ENCODE measurements around the gene ANKFY1. TPM values are rescaled to one million over a fixed set of nuclear protein-coding genes. Genes with fewer than 3 reads are reported as not detected.

Gene ANKFY1
- total RNA-seq, 3 donors from 2014 or later: 36.3 to 44.2 (median 42.1) TPM

DNA sequence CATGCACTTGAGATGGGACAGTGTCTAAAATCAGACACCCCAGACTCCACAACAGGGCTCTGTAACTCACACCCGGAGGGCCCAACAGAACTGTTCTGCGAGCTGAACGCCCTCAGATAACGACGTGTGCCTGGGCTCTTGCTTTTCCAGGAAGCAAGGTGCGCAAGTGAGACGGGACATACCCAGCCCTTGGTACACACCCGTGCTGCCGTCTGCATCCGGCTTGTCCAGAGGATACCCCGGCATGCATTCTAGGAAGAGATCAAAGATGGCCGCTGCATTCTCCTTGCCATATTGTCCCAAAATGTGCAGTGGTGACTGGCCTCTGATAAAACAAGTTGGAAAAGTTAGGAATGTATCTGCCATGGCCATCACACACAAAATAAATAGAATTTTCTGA, 91.4 kb downstream of the ANKFY1 start:
- no peak overlapping the region for H3K4me3 ChIP-seq
- no peaks in the 10 kb centered on the region for H3K4me1 ChIP-seq
- intact Hi-C loops (cut with DNase I; ENCODE audit: low total_unique reads): no loop called here
- peaks cover 22% of the 10 kb centered on the region for H3K36me3 ChIP-seq
- no peak overlapping the region for H3K27ac ChIP-seq
- no peak for DNase-seq (ENCODE audit: low spot score in 2 of 2)
- H3K27me3 ChIP-seq: no peaks in the 10 kb centered on the region
- TF ChIP-seq POLR2A (IDR thresholded peaks at IDR 0.05) (no peak), POLR2AphosphoS5 (IDR thresholded peaks at IDR 0.05) (no peak)
- TF ChIP-seq, protein P1, sequence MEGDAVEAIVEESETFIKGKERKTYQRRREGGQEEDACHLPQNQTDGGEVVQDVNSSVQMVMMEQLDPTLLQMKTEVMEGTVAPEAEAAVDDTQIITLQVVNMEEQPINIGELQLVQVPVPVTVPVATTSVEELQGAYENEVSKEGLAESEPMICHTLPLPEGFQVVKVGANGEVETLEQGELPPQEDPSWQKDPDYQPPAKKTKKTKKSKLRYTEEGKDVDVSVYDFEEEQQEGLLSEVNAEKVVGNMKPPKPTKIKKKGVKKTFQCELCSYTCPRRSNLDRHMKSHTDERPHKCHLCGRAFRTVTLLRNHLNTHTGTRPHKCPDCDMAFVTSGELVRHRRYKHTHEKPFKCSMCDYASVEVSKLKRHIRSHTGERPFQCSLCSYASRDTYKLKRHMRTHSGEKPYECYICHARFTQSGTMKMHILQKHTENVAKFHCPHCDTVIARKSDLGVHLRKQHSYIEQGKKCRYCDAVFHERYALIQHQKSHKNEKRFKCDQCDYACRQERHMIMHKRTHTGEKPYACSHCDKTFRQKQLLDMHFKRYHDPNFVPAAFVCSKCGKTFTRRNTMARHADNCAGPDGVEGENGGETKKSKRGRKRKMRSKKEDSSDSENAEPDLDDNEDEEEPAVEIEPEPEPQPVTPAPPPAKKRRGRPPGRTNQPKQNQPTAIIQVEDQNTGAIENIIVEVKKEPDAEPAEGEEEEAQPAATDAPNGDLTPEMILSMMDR (IDR thresholded peaks at IDR 0.05): no peak
- H3K9me3 ChIP-seq: no peaks in the 10 kb centered on the region

DNA sequence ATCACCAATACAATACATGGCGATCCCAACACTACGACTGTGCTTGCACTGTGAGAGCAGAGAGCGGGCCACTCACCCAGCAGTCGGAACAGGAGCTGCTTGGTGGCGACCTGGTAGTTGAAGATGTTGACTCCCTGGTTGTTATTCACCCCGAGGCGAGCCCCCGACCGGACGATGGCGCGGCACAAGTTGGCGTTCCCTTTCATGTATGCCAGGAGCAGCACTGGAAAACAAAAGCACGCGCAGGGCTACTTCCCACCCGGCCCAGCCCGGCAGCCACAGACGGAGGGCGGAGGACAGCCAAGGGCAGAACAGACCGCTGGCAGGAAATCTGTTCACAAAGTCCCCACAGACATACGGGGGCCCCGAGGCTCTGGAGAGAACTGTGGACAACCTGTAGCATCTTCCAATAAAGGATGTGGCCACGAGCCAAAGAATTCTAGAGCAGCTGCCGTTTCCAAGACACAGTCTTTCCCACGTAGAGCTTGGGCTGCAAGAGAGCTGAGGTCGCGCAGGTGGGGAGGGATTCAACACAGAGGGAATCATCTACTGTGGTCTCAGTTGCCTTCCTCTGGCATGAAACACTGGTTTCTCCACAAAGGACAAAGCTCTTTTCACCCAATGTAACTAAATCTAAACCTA, 93.0 kb downstream of the ANKFY1 start:
- H3K27me3 ChIP-seq: no peaks in the 10 kb centered on the region
- no peak overlapping the region for H3K4me3 ChIP-seq
- H3K36me3 ChIP-seq: peaks cover 18% of the 10 kb centered on the region
- no peaks in the 10 kb centered on the region for H3K4me1 ChIP-seq
- H3K9me3 ChIP-seq: no peaks in the 10 kb centered on the region
- intact Hi-C loops (cut with DNase I; ENCODE audit: low total_unique reads): no loop called here
- no peak for DNase-seq (ENCODE audit: low spot score in 2 of 2)
- TF ChIP-seq POLR2AphosphoS5 (IDR thresholded peaks at IDR 0.05): no peak
- H3K27ac ChIP-seq: no peak overlapping the region

DNA sequence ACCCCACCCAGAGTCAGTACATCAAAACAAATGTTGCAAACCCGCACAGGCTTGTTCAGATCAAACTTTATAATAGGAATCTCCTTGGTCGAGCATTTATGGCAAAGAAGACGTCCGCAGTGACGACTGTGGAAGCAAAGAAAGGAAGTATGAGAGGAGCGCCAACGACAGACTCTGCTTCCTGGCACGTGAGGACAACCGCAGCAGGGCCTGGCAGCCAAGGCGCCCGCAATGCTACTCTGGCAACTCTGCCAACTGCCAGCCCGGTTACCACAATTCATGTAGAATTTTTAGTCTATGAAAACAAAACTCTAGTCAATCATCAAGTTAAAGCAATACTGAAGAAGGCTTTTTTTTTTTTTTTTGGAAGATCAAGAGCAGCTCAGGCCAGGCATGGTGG, 96.0 kb downstream of the ANKFY1 start:
- no peak for DNase-seq (ENCODE audit: low spot score in 2 of 2)
- Histone ChIP-seq H3K27me3 (no peaks in the 10 kb centered on the region), H3K36me3 (peaks cover 10% of the 10 kb centered on the region), H3K9me3 (no peaks in the 10 kb centered on the region), H3K4me3 (no peak overlapping the region), H3K4me1 (peaks cover 0 to 2% of the 10 kb centered on the region in 2 donors), H3K27ac (no peak overlapping the region)
- no peak for TF ChIP-seq POLR2A (IDR thresholded peaks at IDR 0.05)
- TF ChIP-seq, protein P1 (IDR thresholded peaks at IDR 0.05): no peak
- no peak for TF ChIP-seq POLR2AphosphoS5 (IDR thresholded peaks at IDR 0.05)
- intact Hi-C loops (cut with DNase I; ENCODE audit: low total_unique reads): no loop called here

DNA sequence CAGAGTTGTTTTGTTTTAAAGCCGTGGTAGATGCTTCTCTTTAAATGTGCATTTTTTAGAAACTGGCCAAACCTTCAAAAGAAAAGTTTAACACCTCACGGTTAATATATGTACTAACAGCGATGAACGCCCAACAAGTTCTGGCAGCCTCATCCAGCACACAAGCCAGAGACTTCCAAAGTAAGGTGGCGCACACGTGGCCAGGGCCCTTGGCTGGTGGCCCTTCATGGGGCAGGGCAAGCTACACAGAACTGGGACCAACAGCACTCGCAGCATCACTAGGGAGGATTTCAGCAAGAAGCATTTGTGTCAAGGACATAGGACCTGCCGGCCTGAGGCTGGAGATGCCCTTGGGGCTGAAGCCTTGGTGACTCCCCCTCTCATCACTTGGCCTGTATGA, 97.4 kb downstream of the ANKFY1 start:
- TF ChIP-seq, protein P1 (IDR thresholded peaks at IDR 0.05): no peak
- no peak for TF ChIP-seq POLR2AphosphoS5 (IDR thresholded peaks at IDR 0.05)
- TF ChIP-seq POLR2A (IDR thresholded peaks at IDR 0.05): no peak
- no peaks in the 10 kb centered on the region for H3K9me3 ChIP-seq
- H3K27ac ChIP-seq: no peak overlapping the region
- peaks cover 0 to 13% of the 10 kb centered on the region in 2 donors for H3K4me1 ChIP-seq
- H3K4me3 ChIP-seq: no peak overlapping the region
- H3K27me3 ChIP-seq: no peaks in the 10 kb centered on the region
- peaks cover 3% of the 10 kb centered on the region for H3K36me3 ChIP-seq
- no peak for DNase-seq (ENCODE audit: low spot score in 2 of 2)
- intact Hi-C loops (cut with DNase I; ENCODE audit: low total_unique reads): no loop called here

DNA sequence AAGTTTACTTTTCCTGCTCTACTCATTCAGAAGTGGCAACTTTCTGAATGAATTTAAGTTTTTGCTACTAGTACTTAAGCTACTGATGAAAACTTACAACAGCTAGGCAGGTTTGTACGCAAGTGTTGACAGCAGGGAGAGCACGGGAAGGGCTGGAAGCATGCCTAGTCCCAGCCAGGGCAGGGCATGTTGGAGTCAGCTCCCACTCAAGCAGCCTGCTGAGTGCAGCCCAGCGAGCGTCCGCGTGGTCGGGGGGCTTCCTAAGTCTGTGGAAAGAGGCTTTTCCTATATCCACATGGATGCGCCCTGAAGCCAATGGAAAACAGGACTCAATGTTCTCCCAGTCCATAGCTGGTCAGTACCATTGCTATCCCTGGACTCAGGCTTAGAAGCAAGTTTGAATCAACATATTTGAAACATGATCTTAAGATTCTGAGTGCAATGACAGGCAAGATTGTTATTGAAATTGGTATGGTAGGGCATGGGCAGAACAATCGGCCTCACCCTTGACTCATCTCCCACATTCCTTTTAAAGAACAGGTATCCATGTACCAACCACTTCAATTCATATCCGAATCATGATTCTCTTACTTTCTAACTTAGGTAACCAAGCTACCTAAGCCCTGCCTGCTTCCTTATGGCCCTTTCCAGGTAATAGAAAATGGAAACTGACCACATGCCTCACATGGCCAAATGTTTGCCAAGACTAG, 98.3 kb downstream of the ANKFY1 start:
- intact Hi-C loops (cut with DNase I; ENCODE audit: low total_unique reads): no loop called here
- Histone ChIP-seq H3K4me1 (peaks cover 0 to 13% of the 10 kb centered on the region in 2 donors), H3K27ac (no peak overlapping the region), H3K4me3 (no peak overlapping the region), H3K9me3 (no peaks in the 10 kb centered on the region), H3K36me3 (no peaks in the 10 kb centered on the region), H3K27me3 (no peaks in the 10 kb centered on the region)
- DNase-seq (ENCODE audit: low spot score in 2 of 2): no peak
- TF ChIP-seq POLR2AphosphoS5 (IDR thresholded peaks at IDR 0.05): no peak
- no peak for TF ChIP-seq POLR2A (IDR thresholded peaks at IDR 0.05)
- TF ChIP-seq, protein P1 (IDR thresholded peaks at IDR 0.05): no peak
